OCI-LY7 (cell line): Measurements from ENCODE around the gene CCL14.

Source experiments
- EZH2phosphoT487 ChIP-seq: fragments of 200-600 bp; sonication (generic); IDR thresholded peaks from 2 replicates; pipeline ENCODE4 v1.6.1; 2018; ENCODE audit warnings: low read depth, borderline replicate concordance, mild to moderate bottlenecking, mixed run types, antibody characterized with exemption, low read length, moderate library complexity, mixed read lengths
- TF ChIP-seq, protein P1 (sequence below): fragments of 200-600 bp; sonication (generic); conservative IDR thresholded peaks from 2 replicates; pipeline ENCODE4 v1.5.1; 2014; ENCODE audit warnings: mild to moderate bottlenecking, antibody characterized with exemption, low read length, moderate library complexity, mixed read lengths

- TF ChIP-seq, protein P1, sequence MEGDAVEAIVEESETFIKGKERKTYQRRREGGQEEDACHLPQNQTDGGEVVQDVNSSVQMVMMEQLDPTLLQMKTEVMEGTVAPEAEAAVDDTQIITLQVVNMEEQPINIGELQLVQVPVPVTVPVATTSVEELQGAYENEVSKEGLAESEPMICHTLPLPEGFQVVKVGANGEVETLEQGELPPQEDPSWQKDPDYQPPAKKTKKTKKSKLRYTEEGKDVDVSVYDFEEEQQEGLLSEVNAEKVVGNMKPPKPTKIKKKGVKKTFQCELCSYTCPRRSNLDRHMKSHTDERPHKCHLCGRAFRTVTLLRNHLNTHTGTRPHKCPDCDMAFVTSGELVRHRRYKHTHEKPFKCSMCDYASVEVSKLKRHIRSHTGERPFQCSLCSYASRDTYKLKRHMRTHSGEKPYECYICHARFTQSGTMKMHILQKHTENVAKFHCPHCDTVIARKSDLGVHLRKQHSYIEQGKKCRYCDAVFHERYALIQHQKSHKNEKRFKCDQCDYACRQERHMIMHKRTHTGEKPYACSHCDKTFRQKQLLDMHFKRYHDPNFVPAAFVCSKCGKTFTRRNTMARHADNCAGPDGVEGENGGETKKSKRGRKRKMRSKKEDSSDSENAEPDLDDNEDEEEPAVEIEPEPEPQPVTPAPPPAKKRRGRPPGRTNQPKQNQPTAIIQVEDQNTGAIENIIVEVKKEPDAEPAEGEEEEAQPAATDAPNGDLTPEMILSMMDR, result no peak
- TF ChIP-seq EZH2phosphoT487, result no peak
Observed at GRCh38 chr17:35998756-35999155, 12.2 kb upstream of the CCL14 start.
